OCI-LY7 (cell line): ENCODE results near the gene CRHBP. TPM values are rescaled to one million over a fixed set of nuclear protein-coding genes. Genes with fewer than 3 reads are reported as not detected.

Experiments used
- BruUV-seq: library from RNA; stranded (reverse); fragments of 400-500 nt; replicated peaks from 2 replicates; lab custom pipeline; 2021; lab: Mats Ljungman, UMichigan
- CTCF ChIA-PET: fragments of 300-600 bp; sonication (Branson Sonifier 250); formaldehyde crosslinking; loops from one replicate; lab custom pipeline; 2022; ENCODE audit warnings: antibody characterized with exemption; ENCODE audit not compliant: unreplicated experiment; lab: Charles Lee
- POLR2A ChIA-PET: fragments of 300-600 bp; sonication (Branson Sonifier 250); formaldehyde crosslinking; loops from one replicate; lab custom pipeline; 2022; ENCODE audit warnings: antibody characterized with exemption; lab: Charles Lee
- DNase-seq: peaks from one replicate; pipeline ENCODE4 v3.0.0-alpha.2; 2015; ENCODE audit warnings: low spot score
- H2AFZ ChIP-seq: fragments of 200-600 bp; sonication (generic), shearing (Covaris generic); 2 replicates; pipeline ENCODE4 v1.6.1; 2014; ENCODE audit warnings: mild to moderate bottlenecking, antibody characterized with exemption, low read length, moderate library complexity
- H3K27ac ChIP-seq: fragments of 200-600 bp; sonication (generic); 2 replicates; pipeline ENCODE4 v1.5.1; 2014; ENCODE audit warnings: mixed run types, low read depth, mild to moderate bottlenecking, moderate library complexity, low read length, inconsistent platforms; ENCODE audit not compliant: poor library complexity, severe bottlenecking
- H3K36me3 ChIP-seq: fragments of 200-600 bp; sonication (generic); 2 replicates; pipeline ENCODE4 v1.6.1; 2014; ENCODE audit warnings: mild to moderate bottlenecking, antibody characterized with exemption, low read length, moderate library complexity, mixed read lengths; ENCODE audit not compliant: insufficient read depth
- H3K4me1 ChIP-seq: fragments of 200-600 bp; sonication (generic); 2 replicates; pipeline ENCODE4 v1.5.1; 2014; ENCODE audit warnings: mild to moderate bottlenecking, low read length; ENCODE audit not compliant: insufficient read depth, poor library complexity, severe bottlenecking
- H3K4me2 ChIP-seq: fragments of 200-600 bp; sonication (generic); 2 replicates; pipeline ENCODE4 v1.6.1; 2014; ENCODE audit warnings: mild to moderate bottlenecking, low read length
- H3K4me3 ChIP-seq: fragments of 200-600 bp; sonication (generic); 2 replicates; pipeline ENCODE4 v1.5.1; 2014; ENCODE audit warnings: mild to moderate bottlenecking, low read depth, low read length; ENCODE audit not compliant: poor library complexity, severe bottlenecking
- H3K79me2 ChIP-seq: fragments of 200-600 bp; sonication (generic); 2 replicates; pipeline ENCODE4 v1.6.1; 2016; ENCODE audit warnings: low read depth, mild to moderate bottlenecking, low read length, moderate library complexity, mixed read lengths; ENCODE audit not compliant: insufficient read depth
- H3K9me2 ChIP-seq: fragments of 200-600 bp; sonication (generic); 2 replicates; pipeline ENCODE4 v1.6.1; 2016; ENCODE audit warnings: mild to moderate bottlenecking, low read length, mixed read lengths; ENCODE audit not compliant: insufficient read depth
- H3K9me3 ChIP-seq: fragments of 200-600 bp; sonication (generic); 2 replicates; pipeline ENCODE4 v1.6.1; 2014; ENCODE audit warnings: mild to moderate bottlenecking, mixed run types, low read length, mixed read lengths
- H4K20me1 ChIP-seq: fragments of 200-600 bp; sonication (generic); 2 replicates; pipeline ENCODE4 v1.6.1; 2014; ENCODE audit warnings: mild to moderate bottlenecking, antibody characterized with exemption, low read length, moderate library complexity, mixed read lengths; ENCODE audit not compliant: insufficient read depth
- CTCF ChIP-seq: fragments of 200-600 bp; sonication (generic); conservative IDR thresholded peaks from 2 replicates; pipeline ENCODE4 v1.5.1; 2014; ENCODE audit warnings: mild to moderate bottlenecking, antibody characterized with exemption, low read length, moderate library complexity, mixed read lengths
- EZH2phosphoT487 ChIP-seq: fragments of 200-600 bp; sonication (generic); IDR thresholded peaks from 2 replicates; pipeline ENCODE4 v1.6.1; 2018; ENCODE audit warnings: low read depth, borderline replicate concordance, mild to moderate bottlenecking, mixed run types, antibody characterized with exemption, low read length, moderate library complexity, mixed read lengths
- intact Hi-C: fragments of 100-400 bp; cut with micrococcal nuclease; formaldehyde crosslinking; loops from one replicate; pipeline ENCODE4 v1.10.0; 2022; ENCODE audit not compliant: unreplicated experiment
- total RNA-seq, 2 experiments: library from RNA; depleted of rRNA in 1 of 2; stranded (reverse); fragments of >200 nt in 1 of 2; shearing (Covaris generic) in 1 of 2; gene quantifications; 2 replicates each; pipeline ENCODE4 v1.2.3, GENCODE V29; 2014 to 2022

CRHBP gene
- total RNA-seq, 2 experiments from 2014 or later = 40.3 to 41.6 TPM

GRCh38 chr5:76960004-76960625 is 7.3 kb downstream of the CRHBP start:
- ChIA-PET POLR2A (no interaction called here), CTCF (no interaction called here)
- H3K79me2 ChIP-seq = no peaks in the 10 kb centered on the region
- TF ChIP-seq CTCF = no peak
- no peak for TF ChIP-seq EZH2phosphoT487
- no peaks in the 10 kb centered on the region for H4K20me1 ChIP-seq
- H3K9me3 ChIP-seq = no peaks in the 10 kb centered on the region
- no peak for DNase-seq
- no peak overlapping the region for H2AFZ ChIP-seq
- intact Hi-C loops = no loop called here
- peaks cover 13% of the 10 kb centered on the region for H3K4me1 ChIP-seq
- BruUV-seq = no TSS peak
- H3K4me3 ChIP-seq = no peak overlapping the region
- no peak overlapping the region for H3K27ac ChIP-seq
- no peaks in the 10 kb centered on the region for H3K9me2 ChIP-seq
- H3K4me2 ChIP-seq = no peak overlapping the region
- H3K36me3 ChIP-seq = peaks cover 97% of the 10 kb centered on the region

DNA sequence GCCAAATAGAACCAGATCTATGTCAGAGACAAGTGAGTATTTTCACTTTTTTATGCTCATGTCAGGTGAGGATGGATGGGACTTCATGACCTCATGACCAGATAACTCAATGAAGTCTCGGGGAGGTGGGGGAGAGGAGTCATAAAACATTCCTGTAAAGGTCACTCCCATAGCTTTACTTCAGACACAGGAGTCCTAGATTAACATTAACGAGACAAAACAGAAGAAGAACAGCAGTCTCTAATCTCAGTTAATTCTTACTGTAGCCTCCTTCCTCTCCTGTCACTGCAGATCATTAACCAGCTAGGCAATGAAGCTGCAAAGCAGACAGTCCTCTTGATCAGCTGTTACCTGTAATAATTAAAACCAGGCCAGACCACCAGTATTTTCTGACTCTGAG is 11.2 kb downstream of the CRHBP start:
- Histone ChIP-seq H3K9me3 (no peaks in the 10 kb centered on the region), H3K4me1 (peaks cover 9% of the 10 kb centered on the region), H3K9me2 (no peaks in the 10 kb centered on the region), H3K4me3 (no peak overlapping the region), H4K20me1 (no peaks in the 10 kb centered on the region), H3K27ac (no peak overlapping the region), H3K4me2 (no peak overlapping the region), H2AFZ (no peak overlapping the region), H3K36me3 (peaks cover 97% of the 10 kb centered on the region), H3K79me2 (no peaks in the 10 kb centered on the region)
- intact Hi-C loops = no loop called here
- no peak for TF ChIP-seq CTCF
- no peak for TF ChIP-seq EZH2phosphoT487
- ChIA-PET CTCF (no interaction called here), POLR2A (interaction anchor here (1.1 kb wide), 1 partner anchor 89 kb away, joined by 4 read pairs; no protein-coding TSS in a partner anchor)
- no TSS peak for BruUV-seq
- DNase-seq = no peak

DNA sequence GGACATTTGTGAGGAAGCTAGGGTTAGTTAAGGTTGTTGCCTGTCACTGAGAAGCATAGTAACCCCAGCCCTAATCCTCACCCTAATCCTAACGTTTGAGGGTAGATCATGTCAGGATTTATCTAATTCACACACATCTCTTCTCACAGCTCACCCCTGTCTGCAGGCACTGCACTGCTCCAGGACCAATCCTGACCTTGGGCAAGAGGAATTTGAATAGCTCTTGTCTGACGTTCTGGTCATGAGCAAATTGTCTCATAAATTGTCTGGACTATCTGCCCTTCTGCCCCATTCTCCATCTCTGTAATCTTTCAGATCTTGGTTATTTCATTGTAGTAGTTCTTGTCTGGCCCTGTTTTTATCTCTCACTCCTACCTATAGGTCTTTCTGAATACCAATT is 18.7 kb downstream of the CRHBP start:
- Histone ChIP-seq H3K27ac (no peak overlapping the region), H3K9me3 (no peaks in the 10 kb centered on the region), H4K20me1 (no peaks in the 10 kb centered on the region), H3K79me2 (no peaks in the 10 kb centered on the region), H3K9me2 (no peaks in the 10 kb centered on the region), H2AFZ (no peak overlapping the region), H3K4me3 (no peak overlapping the region), H3K4me2 (no peak overlapping the region), H3K36me3 (peaks cover 83% of the 10 kb centered on the region), H3K4me1 (peaks cover 8% of the 10 kb centered on the region)
- ChIA-PET POLR2A (interaction anchor here (0.7 kb wide), 1 partner anchor 21 kb away, joined by 3 read pairs; no protein-coding TSS in a partner anchor), CTCF (no interaction called here)
- intact Hi-C loops = no loop called here
- no TSS peak for BruUV-seq
- no peak for TF ChIP-seq EZH2phosphoT487
- TF ChIP-seq CTCF = no peak
- no peak for DNase-seq
